Liver (tissue), 9 donors: Measurements from ENCODE around the gene SLC39A12. TPM values are rescaled to one million over a fixed set of nuclear protein-coding genes. Genes with fewer than 3 reads are reported as not detected.

Experiments
- DNase-seq: peaks from one replicate; pipeline ENCODE4 v3.0.0-alpha.2; 2017; ENCODE audit warnings: low spot score
- H3K27ac ChIP-seq, 2 donors: one replicate each; pipeline ENCODE4 v1.7.0; 2013; ENCODE audit warnings: inconsistent platforms in 2 of 2, low read length in 2 of 2, control low read depth in 1 of 2, low read depth in 1 of 2, mild to moderate bottlenecking in 1 of 2
- H3K27me3 ChIP-seq, 4 donors: one replicate each; pipeline versions ENCODE4 v1.6.1 to v1.7.0; 2013; ENCODE audit warnings: low read length in 3 of 4, inconsistent platforms in 1 of 4, mild to moderate bottlenecking in 1 of 4, moderate library complexity in 1 of 4; ENCODE audit not compliant: control insufficient read depth in 4 of 4, insufficient read depth in 4 of 4
- H3K36me3 ChIP-seq, 4 donors: one replicate each; pipeline versions ENCODE4 v1.6.1 to v1.7.0; 2013; ENCODE audit warnings: low read length in 3 of 4, mild to moderate bottlenecking in 3 of 4, low read depth in 1 of 4, moderate library complexity in 1 of 4; ENCODE audit not compliant: control insufficient read depth in 4 of 4, insufficient read depth in 3 of 4
- H3K4me1 ChIP-seq, 4 donors: one replicate each; pipeline versions ENCODE4 v1.6.1 to v1.7.0; 2013; ENCODE audit warnings: low read length in 3 of 4, mild to moderate bottlenecking in 3 of 4, moderate library complexity in 1 of 4; ENCODE audit not compliant: control insufficient read depth in 4 of 4, insufficient read depth in 4 of 4
- H3K4me3 ChIP-seq, 3 donors: one replicate each; pipeline versions ENCODE4 v1.6.1 to v1.7.0; 2013; ENCODE audit warnings: low read length in 3 of 3, control low read depth in 1 of 3, low read depth in 1 of 3, mild to moderate bottlenecking in 1 of 3
- H3K9ac ChIP-seq, 2 donors: one replicate each; pipeline ENCODE4 v1.7.0; 2013; ENCODE audit warnings: low read length in 2 of 2, mild to moderate bottlenecking in 2 of 2, moderate library complexity in 2 of 2, control low read depth in 1 of 2, low read depth in 1 of 2
- H3K9me3 ChIP-seq, 4 donors: one replicate each; pipeline versions ENCODE4 v1.6.1 to v1.7.0; 2013; ENCODE audit warnings: low read length in 3 of 4; ENCODE audit not compliant: control insufficient read depth in 4 of 4
- EGR1 ChIP-seq, 2 donors: IDR thresholded peaks; 2 replicates each; pipeline ENCODE4 v1.6.1; 2016 to 2018; ENCODE audit warnings: antibody characterized with exemption in 2 of 2, low read depth in 2 of 2
- FOXA1 ChIP-seq: IDR thresholded peaks from 2 replicates; pipeline ENCODE4 v1.6.1; 2016; ENCODE audit warnings: antibody characterized with exemption
- FOXA2 ChIP-seq: IDR thresholded peaks from 2 replicates; pipeline ENCODE4 v1.6.1; 2016; ENCODE audit warnings: antibody characterized with exemption
- GABPA ChIP-seq, 2 donors: IDR thresholded peaks in 1 of 2; conservative IDR thresholded peaks in 1 of 2; 2 replicates each; pipeline ENCODE4 v1.6.1; 2016; ENCODE audit warnings: antibody characterized with exemption in 2 of 2, mild to moderate bottlenecking in 1 of 2, moderate library complexity in 1 of 2
- HNF4A ChIP-seq, 2 donors: conservative IDR thresholded peaks; 2 replicates each; pipeline ENCODE4 v1.6.1; 2016; ENCODE audit warnings: antibody characterized with exemption in 2 of 2, mild to moderate bottlenecking in 2 of 2
- HNF4G ChIP-seq: IDR thresholded peaks from 2 replicates; pipeline ENCODE4 v1.6.1; 2016; ENCODE audit warnings: antibody characterized with exemption
- JUND ChIP-seq, 2 donors: IDR thresholded peaks; 2 replicates each; pipeline ENCODE4 v1.6.1; 2016; ENCODE audit warnings: antibody characterized with exemption in 2 of 2
- NR2F2 ChIP-seq: IDR thresholded peaks from 2 replicates; pipeline ENCODE4 v1.6.1; 2016; ENCODE audit warnings: antibody characterized with exemption
- RAD21 ChIP-seq, 2 donors: IDR thresholded peaks; 2 replicates each; pipeline ENCODE4 v1.6.1; 2016; ENCODE audit warnings: antibody characterized with exemption in 2 of 2, mild to moderate bottlenecking in 2 of 2
- REST ChIP-seq: IDR thresholded peaks from 2 replicates; pipeline ENCODE4 v1.6.1; 2016; ENCODE audit warnings: antibody characterized with exemption, mild to moderate bottlenecking
- RXRA ChIP-seq, 2 donors: IDR thresholded peaks; 2 replicates each; pipeline ENCODE4 v1.6.1; 2017 to 2018; ENCODE audit warnings: antibody characterized with exemption in 2 of 2, mild to moderate bottlenecking in 1 of 2
- SP1 ChIP-seq: IDR thresholded peaks from 2 replicates; pipeline ENCODE4 v1.6.1; 2018; ENCODE audit warnings: antibody characterized with exemption, mild to moderate bottlenecking
- TAF1 ChIP-seq: conservative IDR thresholded peaks from 2 replicates; pipeline ENCODE4 v1.6.1; 2016; ENCODE audit warnings: antibody characterized with exemption, mild to moderate bottlenecking
- YY1 ChIP-seq: IDR thresholded peaks from 2 replicates; pipeline ENCODE4 v1.6.1; 2016; ENCODE audit warnings: antibody characterized with exemption, mild to moderate bottlenecking
- WGBS: extraction: QIAGEN DNeasy Blood & Tissue Kit; methylation state at CpG from one replicate; pipeline ENCODE4 v1.1.7; 2013; 5-methylcytosine and 5-hydroxymethylcytosine counted together
- polyA plus RNA-seq, 2 donors: library from polyadenylated mRNA; stranded (reverse) in 1 of 2; unstranded in 1 of 2; fragments of 200-250 nt in 1 of 2; fragments of >200 nt in 1 of 2; fragmentation: Nextera tagmentation in 1 of 2; extraction: Ambion mirVana in 1 of 2; gene quantifications; one replicate each; pipeline versions ENCODE4 v1.2.1 to v1.2.3, GENCODE V29; 2013 to 2015
- total RNA-seq, 2 donors: library from RNA; depleted of rRNA; stranded (reverse); fragments of >200 nt; gene quantifications; one replicate each; pipeline ENCODE4 v1.2.3, GENCODE V29; 2014
- TF ChIP-seq, protein P1 (sequence below): IDR thresholded peaks from 2 replicates; pipeline ENCODE4 v1.6.1; 2016; ENCODE audit warnings: antibody characterized with exemption
- TF ChIP-seq, protein P2 (sequence below): fragments of 150-350 bp; IDR thresholded peaks from 2 replicates; pipeline ENCODE4 v1.5.1; 2017; ENCODE audit warnings: improper control_type of control experiment, low read depth, low read length; ENCODE audit not compliant: missing input control
- TF ChIP-seq, protein P3 (sequence below): IDR thresholded peaks from 2 replicates; pipeline ENCODE4 v1.6.1; 2016; ENCODE audit warnings: antibody characterized with exemption
- TF ChIP-seq, protein P4 (sequence below): IDR thresholded peaks from 2 replicates; pipeline ENCODE4 v1.6.1; 2016; ENCODE audit warnings: antibody characterized with exemption
- donor health status: healthy.
- donor health status: healthy.
- donor health status: healthy.
- donor health status: healthy.
- donor health status: healthy.

The SLC39A12 gene
- total and polyA plus RNA-seq, 4 donors, result 0.05 to 0.08 TPM; not detected in 2

- H3K9ac ChIP-seq, result no peak overlapping the region
- H3K9me3 ChIP-seq, result no peaks in the 10 kb centered on the region
- H3K36me3 ChIP-seq, result no peaks in the 10 kb centered on the region
- TF ChIP-seq TAF1, result no peak
- no peak for TF ChIP-seq REST
- TF ChIP-seq GABPA (IDR thresholded peaks at IDR 0.05 in 1 of 2, conservative IDR thresholded peaks at IDR 0.05 in 1 of 2), result no peak
- TF ChIP-seq RXRA (IDR thresholded peaks at IDR 0.05), result no peak
- TF ChIP-seq SP1, result no peak
- no peak for TF ChIP-seq RAD21 (IDR thresholded peaks at IDR 0.05)
- TF ChIP-seq HNF4G, result no peak
- TF ChIP-seq EGR1 (IDR thresholded peaks at IDR 0.05; ENCODE audit: low read depth in 2 of 2), result no peak
- TF ChIP-seq, protein P1, sequence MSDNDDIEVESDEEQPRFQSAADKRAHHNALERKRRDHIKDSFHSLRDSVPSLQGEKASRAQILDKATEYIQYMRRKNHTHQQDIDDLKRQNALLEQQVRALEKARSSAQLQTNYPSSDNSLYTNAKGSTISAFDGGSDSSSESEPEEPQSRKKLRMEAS, result no peak
- TF ChIP-seq NR2F2, result no peak
- no peak for TF ChIP-seq JUND (IDR thresholded peaks at IDR 0.05)
- TF ChIP-seq HNF4A (conservative IDR thresholded peaks at IDR 0.05), result no peak
- TF ChIP-seq, protein P2, sequence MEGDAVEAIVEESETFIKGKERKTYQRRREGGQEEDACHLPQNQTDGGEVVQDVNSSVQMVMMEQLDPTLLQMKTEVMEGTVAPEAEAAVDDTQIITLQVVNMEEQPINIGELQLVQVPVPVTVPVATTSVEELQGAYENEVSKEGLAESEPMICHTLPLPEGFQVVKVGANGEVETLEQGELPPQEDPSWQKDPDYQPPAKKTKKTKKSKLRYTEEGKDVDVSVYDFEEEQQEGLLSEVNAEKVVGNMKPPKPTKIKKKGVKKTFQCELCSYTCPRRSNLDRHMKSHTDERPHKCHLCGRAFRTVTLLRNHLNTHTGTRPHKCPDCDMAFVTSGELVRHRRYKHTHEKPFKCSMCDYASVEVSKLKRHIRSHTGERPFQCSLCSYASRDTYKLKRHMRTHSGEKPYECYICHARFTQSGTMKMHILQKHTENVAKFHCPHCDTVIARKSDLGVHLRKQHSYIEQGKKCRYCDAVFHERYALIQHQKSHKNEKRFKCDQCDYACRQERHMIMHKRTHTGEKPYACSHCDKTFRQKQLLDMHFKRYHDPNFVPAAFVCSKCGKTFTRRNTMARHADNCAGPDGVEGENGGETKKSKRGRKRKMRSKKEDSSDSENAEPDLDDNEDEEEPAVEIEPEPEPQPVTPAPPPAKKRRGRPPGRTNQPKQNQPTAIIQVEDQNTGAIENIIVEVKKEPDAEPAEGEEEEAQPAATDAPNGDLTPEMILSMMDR, result no peak
- TF ChIP-seq, protein P3, sequence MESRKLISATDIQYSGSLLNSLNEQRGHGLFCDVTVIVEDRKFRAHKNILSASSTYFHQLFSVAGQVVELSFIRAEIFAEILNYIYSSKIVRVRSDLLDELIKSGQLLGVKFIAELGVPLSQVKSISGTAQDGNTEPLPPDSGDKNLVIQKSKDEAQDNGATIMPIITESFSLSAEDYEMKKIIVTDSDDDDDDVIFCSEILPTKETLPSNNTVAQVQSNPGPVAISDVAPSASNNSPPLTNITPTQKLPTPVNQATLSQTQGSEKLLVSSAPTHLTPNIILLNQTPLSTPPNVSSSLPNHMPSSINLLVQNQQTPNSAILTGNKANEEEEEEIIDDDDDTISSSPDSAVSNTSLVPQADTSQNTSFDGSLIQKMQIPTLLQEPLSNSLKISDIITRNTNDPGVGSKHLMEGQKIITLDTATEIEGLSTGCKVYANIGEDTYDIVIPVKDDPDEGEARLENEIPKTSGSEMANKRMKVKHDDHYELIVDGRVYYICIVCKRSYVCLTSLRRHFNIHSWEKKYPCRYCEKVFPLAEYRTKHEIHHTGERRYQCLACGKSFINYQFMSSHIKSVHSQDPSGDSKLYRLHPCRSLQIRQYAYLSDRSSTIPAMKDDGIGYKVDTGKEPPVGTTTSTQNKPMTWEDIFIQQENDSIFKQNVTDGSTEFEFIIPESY, result no peak
- TF ChIP-seq FOXA1, result no peak
- no peaks in the 10 kb centered on the region for H3K4me1 ChIP-seq
- WGBS, result 85% methylated on average over 7 of the region's 7 CpGs
- H3K27ac ChIP-seq, result no peak overlapping the region
- no peak overlapping the region for H3K4me3 ChIP-seq
- DNase-seq, result no peak
- H3K27me3 ChIP-seq, result peaks cover 0 to 5% (median 0%) of the 10 kb centered on the region in 4 donors
Measured at GRCh38 chr10:17958049-17958448, 6.3 kb downstream of the SLC39A12 start.

DNA sequence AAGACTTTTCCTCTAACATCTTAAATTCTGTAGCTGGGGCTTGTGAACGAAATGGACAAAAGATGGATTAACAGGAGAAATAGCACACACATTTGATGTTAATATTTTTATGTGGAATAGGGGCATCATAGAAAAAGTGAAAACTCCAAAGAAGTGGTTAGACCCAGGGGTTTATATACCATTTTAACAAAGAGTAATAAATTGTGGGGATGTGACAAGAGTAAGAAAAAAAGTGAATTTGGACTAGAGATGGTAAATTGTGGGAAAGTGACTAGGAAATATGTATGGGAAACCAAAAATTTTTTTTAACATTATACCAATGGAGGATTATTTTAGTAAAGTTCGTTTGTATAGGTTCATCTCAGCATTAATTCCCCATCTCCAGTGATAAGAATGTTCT lies 8.2 kb downstream of the SLC39A12 start:
- H3K4me3 ChIP-seq, result no peak overlapping the region
- no peak overlapping the region for H3K27ac ChIP-seq
- no peak overlapping the region for H3K9ac ChIP-seq
- DNase-seq, result no peak
- WGBS, result 50% methylated on average over 2 of the region's 2 CpGs
- H3K9me3 ChIP-seq, result no peaks in the 10 kb centered on the region
- H3K4me1 ChIP-seq, result no peaks in the 10 kb centered on the region
- H3K27me3 ChIP-seq, result peaks cover 0 to 5% (median 0%) of the 10 kb centered on the region in 4 donors
- H3K36me3 ChIP-seq, result no peaks in the 10 kb centered on the region
- TF ChIP-seq, protein P4, sequence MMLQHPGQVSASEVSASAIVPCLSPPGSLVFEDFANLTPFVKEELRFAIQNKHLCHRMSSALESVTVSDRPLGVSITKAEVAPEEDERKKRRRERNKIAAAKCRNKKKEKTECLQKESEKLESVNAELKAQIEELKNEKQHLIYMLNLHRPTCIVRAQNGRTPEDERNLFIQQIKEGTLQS, result no peak
- TF ChIP-seq SP1 (no peak), RAD21 (IDR thresholded peaks at IDR 0.05) (no peak), HNF4A (conservative IDR thresholded peaks at IDR 0.05) (no peak), JUND (IDR thresholded peaks at IDR 0.05) (no peak), TAF1 (no peak), FOXA2 (no peak), GABPA (IDR thresholded peaks at IDR 0.05 in 1 of 2, conservative IDR thresholded peaks at IDR 0.05 in 1 of 2) (no peak), RXRA (IDR thresholded peaks at IDR 0.05) (no peak), HNF4G (no peak), NR2F2 (no peak), EGR1 (IDR thresholded peaks at IDR 0.05; ENCODE audit: low read depth in 2 of 2) (no peak), YY1 (no peak)
- TF ChIP-seq, protein P1, result no peak
- TF ChIP-seq, protein P2, result no peak
- TF ChIP-seq, protein P3, result no peak
